ENCODE results near the gene CCDC154. TPM values are rescaled to one million over a fixed set of nuclear protein-coding genes. Genes with fewer than 3 reads are reported as not detected.

CCDC154 gene
- total RNA-seq, 2 donors from 2014 or later, result 0.63 to 0.81 TPM

GRCh38 chr16:1439058-1439698 is 5.2 kb downstream of the CCDC154 start:
- Histone ChIP-seq H3K27ac (no peak overlapping the region), H3K9me3 (no peaks in the 10 kb centered on the region), H3K36me3 (no peaks in the 10 kb centered on the region), H3K4me1 (ENCODE audit: control insufficient read depth in 1 of 2, low read depth in 2 of 2) (no peaks in the 10 kb centered on the region), H3K27me3 (replicated peaks; ENCODE audit: insufficient read depth) (no peaks in the 10 kb centered on the region), H3K4me3 (no peak overlapping the region)
- no peak for DNase-seq (ENCODE audit: low spot score)
- TF ChIP-seq CTCF (IDR thresholded peaks at IDR 0.05), result no peak
- ATAC-seq (ENCODE audit: insufficient number of reproducible peaks, low FRiP score, low read depth), result no peak

- Histone ChIP-seq H3K9me3 (no peaks in the 10 kb centered on the region), H3K27me3 (replicated peaks; ENCODE audit: insufficient read depth) (no peaks in the 10 kb centered on the region), H3K4me3 (no peak overlapping the region), H3K36me3 (no peaks in the 10 kb centered on the region), H3K4me1 (ENCODE audit: control insufficient read depth in 1 of 2, low read depth in 2 of 2) (no peaks in the 10 kb centered on the region), H3K27ac (no peak overlapping the region)
- TF ChIP-seq CTCF (IDR thresholded peaks at IDR 0.05), result no peak
- ATAC-seq (ENCODE audit: insufficient number of reproducible peaks, low FRiP score, low read depth), result no peak
- DNase-seq (ENCODE audit: low spot score), result no peak
These were observed 5.9 kb downstream of the CCDC154 start for GRCh38 chr16:1438229-1439057.

- no peaks in the 10 kb centered on the region for H3K9me3 ChIP-seq
- no peaks in the 10 kb centered on the region for H3K36me3 ChIP-seq
- no peak overlapping the region for H3K27ac ChIP-seq
- no peak for TF ChIP-seq CTCF (IDR thresholded peaks at IDR 0.05)
- DNase-seq (ENCODE audit: low spot score) (no peak), ATAC-seq (ENCODE audit: insufficient number of reproducible peaks, low FRiP score, low read depth) (no peak)
- H3K4me3 ChIP-seq, result no peak overlapping the region
- H3K27me3 ChIP-seq (replicated peaks; ENCODE audit: insufficient read depth), result no peaks in the 10 kb centered on the region
- H3K4me1 ChIP-seq (ENCODE audit: control insufficient read depth in 1 of 2, low read depth in 2 of 2), result no peaks in the 10 kb centered on the region
These were observed 6.8 kb downstream of the CCDC154 start for GRCh38 chr16:1437606-1438005.

GRCh38 chr16:1436731-1437355 is 7.5 kb downstream of the CCDC154 start:
- DNase-seq (ENCODE audit: low spot score) (no peak), ATAC-seq (ENCODE audit: insufficient number of reproducible peaks, low FRiP score, low read depth) (no peak)
- Histone ChIP-seq H3K9me3 (no peaks in the 10 kb centered on the region), H3K27me3 (replicated peaks; ENCODE audit: insufficient read depth) (no peaks in the 10 kb centered on the region), H3K36me3 (no peaks in the 10 kb centered on the region), H3K27ac (no peak overlapping the region), H3K4me3 (no peak overlapping the region), H3K4me1 (ENCODE audit: control insufficient read depth in 1 of 2, low read depth in 2 of 2) (no peaks in the 10 kb centered on the region)
- TF ChIP-seq CTCF (IDR thresholded peaks at IDR 0.05), result no peak

Measured in thoracic aorta (tissue), 2 donors.